Activated effector memory CD4-positive, alpha-beta T cell treated with Interleukin-2 at 50 U/mL for 16 hours (primary cell): ENCODE measurements around the gene KLHL25.

Experiments
- DNase-seq: peaks from one replicate; pipeline ENCODE4 v3.0.0-alpha.2; 2020

KLHL25 gene

DNA sequence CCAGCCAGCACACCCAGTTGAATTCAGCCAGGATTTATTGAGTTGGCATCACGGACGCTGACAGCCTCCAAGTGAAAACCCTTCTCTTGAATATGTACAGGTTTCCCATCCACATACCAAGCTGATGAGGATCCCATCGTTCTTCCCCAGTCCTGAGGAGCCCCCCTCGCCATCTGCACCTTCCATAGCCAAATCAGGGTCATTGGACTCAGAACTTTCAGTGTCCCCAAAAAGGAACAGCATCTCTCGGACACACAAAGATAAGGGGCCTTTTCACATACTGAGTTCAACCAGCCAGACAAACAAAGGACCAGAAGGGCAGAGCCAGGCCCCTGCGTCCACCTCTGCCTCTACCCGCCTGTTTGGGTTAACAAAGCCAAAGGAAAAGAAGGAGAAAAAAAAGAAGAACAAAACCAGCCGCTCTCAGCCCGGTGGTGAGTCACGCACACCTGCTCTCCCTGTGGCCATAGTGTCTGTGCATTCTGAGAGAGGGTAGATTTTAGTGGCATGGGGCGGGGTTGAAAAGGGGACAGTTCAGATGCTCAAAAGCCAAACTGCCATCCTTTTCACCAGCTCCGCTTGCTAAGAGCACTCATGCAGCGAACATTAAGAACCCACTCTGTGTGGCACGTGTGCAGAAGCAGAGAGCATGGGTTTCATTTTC is 51.2 kb downstream of the KLHL25 start:
- DNase-seq, result no peak

DNA sequence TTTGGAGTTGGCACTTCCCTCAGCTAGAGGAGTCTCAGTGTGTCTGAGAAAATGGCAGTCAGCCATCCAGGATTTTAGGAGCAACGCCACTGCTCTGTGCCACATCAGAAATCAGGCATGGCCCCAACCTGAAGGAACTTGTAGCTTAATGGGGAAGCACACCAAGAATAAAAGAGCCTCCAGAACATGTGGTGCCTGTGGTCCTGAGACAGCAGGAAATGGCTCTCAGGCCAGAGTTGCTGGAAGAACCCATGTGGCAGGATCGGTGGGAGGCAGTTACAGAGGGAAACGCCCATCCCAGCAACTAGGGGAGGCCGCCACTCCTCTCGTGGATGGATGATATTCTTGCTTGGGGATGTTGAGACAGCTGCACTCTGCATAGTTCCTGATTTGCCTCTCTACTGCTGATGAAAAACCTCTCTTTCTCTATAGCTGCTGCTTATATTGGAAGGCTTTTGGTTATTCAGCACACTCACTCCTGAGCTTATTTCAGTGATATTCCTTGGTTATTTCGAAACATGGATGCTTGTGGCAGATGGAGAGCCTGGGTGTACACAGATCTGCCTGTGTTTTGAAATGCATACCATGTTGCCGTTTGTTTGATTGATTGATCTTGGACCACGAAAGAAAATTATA is 52.4 kb downstream of the KLHL25 start:
- DNase-seq, result no peak

GRCh38 chr15:85741662-85742061 is 53.1 kb downstream of the KLHL25 start:
- no peak for DNase-seq

- no peak for DNase-seq
These were observed 53.7 kb downstream of the KLHL25 start for GRCh38 chr15:85741021-85741421.

DNA sequence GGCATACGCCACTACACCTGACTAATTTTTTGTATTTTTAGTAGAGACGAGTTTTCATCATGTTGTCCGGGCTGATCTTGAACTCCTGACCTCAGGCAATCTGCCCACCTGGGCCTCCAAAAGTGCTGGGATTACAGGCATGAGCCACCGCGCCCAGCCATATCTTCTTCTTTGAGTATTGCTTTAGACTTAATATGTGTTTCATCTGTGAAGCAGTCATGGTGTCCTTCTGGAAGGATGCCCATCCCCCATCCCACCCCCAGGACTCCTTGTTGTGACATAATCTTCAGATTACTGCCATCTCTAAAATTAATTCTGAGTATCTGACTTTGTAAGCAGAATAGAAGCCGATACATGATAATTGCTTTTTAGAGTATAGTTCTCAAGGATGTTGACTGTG is 57.7 kb downstream of the KLHL25 start:
- DNase-seq, result no peak

DNA sequence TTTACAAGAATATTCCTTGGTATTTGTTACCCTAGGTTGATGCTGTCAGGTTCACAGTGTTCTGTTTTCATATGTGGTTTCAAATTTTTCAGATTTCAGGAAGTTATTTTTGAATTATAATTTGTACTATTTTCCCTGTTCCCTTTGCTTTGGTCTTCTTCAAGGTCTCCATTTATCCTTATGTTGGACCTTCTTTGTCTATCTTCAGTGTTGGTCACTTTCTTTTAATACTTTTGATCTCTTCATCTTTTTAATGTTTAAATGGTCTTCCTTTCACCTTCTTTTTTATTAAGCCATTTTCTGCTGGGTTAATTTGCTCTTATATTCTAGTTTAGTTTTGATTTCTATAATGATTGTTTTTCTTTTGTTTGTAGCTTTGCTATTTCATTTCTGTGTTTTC is 61.3 kb downstream of the KLHL25 start:
- DNase-seq, result no peak

DNA sequence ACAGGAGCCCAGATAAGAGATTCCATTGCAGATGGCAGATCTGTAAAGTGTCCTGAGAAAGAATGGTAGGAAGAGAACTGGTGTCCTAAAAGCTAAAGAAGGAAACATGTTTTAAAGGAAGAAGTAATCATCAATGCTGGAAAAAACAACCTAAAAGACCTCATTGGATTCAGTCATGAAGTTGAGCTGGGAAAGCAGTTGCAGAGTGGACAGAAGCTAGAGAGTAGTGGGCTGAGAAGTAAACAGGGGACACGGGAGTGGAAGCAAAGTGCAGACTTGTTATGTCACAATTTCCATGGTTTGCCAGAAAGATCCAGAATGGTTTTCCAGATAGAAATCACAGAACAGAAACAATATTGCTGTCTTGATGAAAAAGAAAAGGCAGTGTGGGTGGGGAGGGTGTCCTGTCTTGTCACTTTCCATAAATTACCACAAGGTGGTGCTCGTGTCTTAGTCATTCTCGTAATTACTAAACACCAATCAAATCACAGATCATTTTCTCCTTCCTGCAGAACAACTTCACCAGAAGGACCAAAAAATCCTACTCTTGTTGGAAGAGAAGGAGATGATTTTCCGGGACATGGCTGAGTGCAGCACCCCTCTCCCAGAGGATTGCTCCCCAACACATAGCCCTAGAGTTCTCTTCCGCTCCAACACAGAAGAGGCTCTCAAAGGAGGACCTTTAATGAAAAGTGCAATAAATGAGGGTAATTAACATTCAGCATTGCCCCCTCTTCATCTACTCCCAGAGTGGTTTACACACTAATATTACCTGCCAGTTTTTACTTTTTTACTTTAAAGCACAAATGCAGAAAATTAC is 64.5 kb downstream of the KLHL25 start:
- no peak for DNase-seq

GRCh38 chr15:85727068-85727467 is 67.7 kb downstream of the KLHL25 start:
- no peak for DNase-seq

DNA sequence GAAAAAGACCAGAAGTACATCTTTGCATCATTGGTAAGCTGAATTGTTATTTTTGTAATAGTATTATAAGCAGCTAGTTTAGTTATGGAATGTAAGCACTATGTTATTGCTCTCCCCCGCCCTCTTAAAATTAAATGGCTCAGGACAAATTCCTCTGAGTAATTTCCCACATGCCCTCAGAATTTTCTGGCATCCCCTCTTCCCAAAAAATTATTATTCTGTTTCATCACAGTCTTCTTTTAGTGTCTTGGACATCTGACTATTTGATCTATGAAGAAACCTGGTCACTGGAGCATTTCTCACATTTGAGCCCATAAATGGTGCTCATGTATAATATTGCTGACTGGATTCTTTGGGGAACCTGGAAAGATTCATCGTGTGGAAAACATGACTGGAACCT is 68.3 kb downstream of the KLHL25 start:
- DNase-seq, result no peak

- DNase-seq, result no peak
These were observed 69.2 kb downstream of the KLHL25 start for GRCh38 chr15:85725564-85725963.

- DNase-seq, result no peak
These were observed 69.7 kb downstream of the KLHL25 start for GRCh38 chr15:85725019-85725418.

DNA sequence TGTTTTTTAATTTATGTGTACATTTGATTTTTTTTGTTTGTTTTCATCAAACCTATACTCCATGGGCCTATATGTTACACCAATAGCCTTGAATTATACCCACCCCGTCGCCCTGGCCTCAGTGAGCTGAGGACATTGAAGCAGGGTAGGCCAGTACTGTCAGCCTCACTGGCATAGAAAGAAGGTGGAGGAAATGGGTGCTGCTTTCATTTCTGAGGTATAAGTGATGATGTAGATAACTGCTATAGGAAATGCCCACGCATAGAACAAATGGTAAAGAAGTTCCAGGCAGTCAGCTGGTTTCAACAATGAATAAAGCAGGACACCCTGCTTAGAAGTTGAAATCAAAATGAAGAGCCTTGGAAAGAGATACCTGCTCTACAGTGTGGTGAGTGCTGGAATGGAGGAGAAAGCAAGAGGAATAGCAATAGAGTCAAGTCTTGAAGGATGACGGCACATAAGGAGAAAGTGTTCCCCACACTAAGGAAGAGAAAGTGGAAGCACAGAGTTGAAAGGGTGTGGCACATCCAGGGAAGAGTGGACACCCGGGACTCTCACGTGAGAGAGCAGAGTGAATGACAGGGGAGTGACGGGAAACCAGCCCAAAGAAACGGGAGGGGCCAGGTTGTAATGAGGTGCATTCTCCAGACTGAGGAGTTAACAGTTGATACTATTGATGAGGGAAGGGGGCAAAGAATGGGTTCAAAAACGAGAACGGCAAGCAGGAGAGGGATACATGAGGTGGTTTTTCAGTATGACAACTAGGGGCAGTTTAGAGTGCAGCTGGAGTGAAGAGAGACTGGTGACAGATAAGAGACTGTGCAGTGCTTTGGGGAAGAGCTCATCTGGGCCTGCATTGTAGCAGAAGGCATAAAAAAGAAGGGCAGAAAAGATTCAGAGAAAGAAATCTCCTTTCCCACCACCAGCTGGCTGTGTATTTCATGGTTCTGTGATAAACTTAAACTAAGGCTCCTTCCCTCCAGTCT is 70.5 kb downstream of the KLHL25 start:
- no peak for DNase-seq

DNA sequence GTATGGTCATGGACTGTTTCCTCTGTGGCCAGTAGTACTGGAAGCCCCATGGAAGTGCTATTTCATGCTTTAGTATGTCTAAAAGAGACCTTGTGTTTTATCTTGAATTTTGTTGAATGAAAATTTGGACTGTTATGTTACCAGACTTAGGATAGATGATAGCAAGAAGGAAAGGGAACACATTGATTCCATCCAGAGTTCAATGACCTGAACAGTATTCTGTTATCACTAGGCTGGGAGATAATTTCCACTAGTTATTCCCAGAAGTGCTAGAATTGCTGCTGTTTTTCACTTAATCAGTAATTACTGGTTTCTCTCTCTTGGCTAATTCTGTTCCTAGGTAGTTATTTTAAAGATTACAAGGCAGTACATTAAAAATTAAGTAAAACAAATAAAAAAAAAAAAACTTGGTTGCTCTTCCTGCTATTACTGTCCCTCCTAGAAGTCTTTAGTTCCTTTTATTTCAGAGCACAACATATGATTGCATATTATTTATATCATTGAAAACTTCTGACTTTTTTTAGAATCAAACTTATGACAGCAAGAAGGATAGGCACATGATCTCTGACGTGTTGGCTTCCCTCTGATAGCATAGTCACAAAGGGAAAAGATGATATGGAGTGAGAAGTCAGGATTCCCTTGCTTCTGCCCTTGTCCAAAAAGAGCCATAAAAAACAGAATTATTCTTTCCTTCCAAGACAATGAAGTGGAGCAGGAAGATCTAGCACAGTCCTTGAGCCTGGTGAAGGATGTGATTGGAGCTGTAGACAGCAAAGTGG is 72.2 kb downstream of the KLHL25 start:
- DNase-seq, result no peak

DNA sequence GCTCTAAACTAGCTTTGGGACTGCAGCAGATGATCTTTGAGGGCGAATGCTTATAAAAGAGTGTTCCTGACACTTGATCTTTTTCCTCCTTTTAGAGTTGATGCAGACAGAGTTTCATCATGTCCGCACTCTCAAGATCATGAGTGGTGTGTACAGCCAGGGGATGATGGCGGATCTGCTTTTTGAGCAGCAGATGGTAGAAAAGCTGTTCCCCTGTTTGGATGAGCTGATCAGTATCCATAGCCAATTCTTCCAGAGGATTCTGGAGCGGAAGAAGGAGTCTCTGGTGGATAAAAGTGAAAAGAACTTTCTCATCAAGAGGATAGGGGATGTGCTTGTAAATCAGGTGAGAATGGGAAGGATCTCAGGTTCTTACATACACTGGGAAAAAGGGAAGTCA is 75.7 kb downstream of the KLHL25 start:
- no peak for DNase-seq

DNA sequence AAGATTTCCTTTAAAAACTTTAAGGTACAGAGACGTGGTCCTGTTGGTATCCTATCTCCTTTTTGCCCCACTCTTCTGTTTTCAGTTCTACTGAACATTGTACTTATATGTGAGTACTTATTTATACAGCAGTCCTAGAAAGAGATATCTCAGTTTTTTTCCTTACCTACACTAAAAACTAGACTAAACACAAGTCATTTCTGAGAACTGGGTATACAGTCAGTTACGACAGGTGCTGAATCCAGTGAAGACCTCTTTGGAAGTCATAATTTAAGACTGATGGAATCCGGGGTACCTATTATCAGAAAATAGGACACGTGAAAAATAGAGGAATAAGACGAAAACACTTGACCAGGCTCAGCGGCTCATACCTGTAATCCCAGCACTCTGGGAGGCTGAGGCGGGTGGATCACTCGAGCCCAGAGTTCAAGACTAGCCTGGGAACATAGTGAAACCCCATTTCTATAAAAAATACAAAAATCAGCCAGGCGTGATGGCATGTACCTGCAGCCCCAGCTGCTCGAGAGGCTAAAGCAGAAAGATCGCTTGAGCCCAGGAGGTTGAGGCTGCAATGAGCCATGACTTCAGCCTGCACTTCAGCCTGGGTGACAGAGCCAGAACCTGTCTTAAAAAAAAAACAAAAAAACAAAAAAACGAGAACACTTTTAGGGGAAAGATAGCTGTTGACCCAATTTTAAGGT is 76.3 kb downstream of the KLHL25 start:
- DNase-seq, result no peak

DNA sequence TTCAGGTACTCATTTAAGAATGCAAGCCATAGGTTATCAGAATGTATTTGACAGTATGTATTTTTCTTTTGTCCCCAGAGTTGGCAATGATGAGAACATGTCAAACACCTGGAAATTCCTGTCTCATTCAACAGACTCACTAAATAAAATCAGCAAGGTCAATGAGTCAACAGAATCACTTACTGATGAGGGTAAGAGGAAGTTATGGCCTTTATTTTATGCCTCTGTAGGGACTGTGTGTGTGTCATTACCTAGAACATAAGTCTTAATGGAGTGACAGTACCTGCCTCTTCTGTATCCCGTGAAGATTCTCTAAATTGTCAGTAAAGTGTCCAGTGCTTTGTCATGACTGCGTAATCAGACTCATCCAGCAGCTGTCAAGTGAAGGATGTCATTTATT is 77.5 kb downstream of the KLHL25 start:
- no peak for DNase-seq

DNA sequence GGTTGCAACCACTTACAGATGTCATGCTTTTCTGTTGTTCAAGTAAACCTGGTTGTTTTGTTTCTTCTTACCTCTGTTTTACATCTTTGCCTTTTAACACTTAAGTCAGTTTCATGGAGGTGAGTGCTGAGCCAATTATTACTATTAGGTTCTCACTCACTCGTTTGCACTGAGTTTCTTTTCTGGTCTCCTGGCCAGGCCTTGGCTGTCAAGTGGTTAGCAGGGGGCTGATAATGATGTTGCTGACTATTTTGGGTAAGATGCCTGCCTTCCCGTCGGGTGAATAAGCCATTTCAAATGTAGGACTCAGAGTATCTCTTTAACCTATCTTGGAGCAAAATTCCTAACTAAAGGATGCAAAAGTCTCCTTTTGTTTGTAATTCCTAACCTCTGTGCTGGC is 78.5 kb downstream of the KLHL25 start:
- no peak for DNase-seq

- no peak for DNase-seq
These were observed 83.0 kb downstream of the KLHL25 start for GRCh38 chr15:85711580-85712192.

GRCh38 chr15:85710340-85710842 is 84.3 kb downstream of the KLHL25 start:
- no peak for DNase-seq
